SU-DHL-6 (cell line): ENCODE data around the gene COMMD9.

ENCODE experiments used
- H2AFZ ChIP-seq: fragments of 200-600 bp; sonication (generic); 2 replicates; pipeline ENCODE4 v1.6.1; 2014; ENCODE audit warnings: low read depth, mild to moderate bottlenecking, moderate library complexity, mixed read lengths, antibody characterized with exemption, low read length; ENCODE audit not compliant: severe bottlenecking
- H3F3A ChIP-seq: fragments of 200-600 bp; shearing (Covaris generic); 2 replicates; pipeline ENCODE4 v1.6.0; 2016; ENCODE audit warnings: antibody characterized with exemption, mild to moderate bottlenecking; ENCODE audit not compliant: insufficient read depth
- H3K27ac ChIP-seq: fragments of 200-600 bp; sonication (generic); 2 replicates; pipeline ENCODE4 v1.5.1; 2016; ENCODE audit warnings: low read depth, mild to moderate bottlenecking, low read length, moderate library complexity, mixed read lengths
- H3K27me3 ChIP-seq: fragments of 200-600 bp; sonication (generic), shearing (Covaris generic); 2 replicates; pipeline ENCODE4 v1.6.0; 2014; ENCODE audit warnings: mild to moderate bottlenecking, low read length
- H3K36me3 ChIP-seq: fragments of 200-600 bp; sonication (generic); 2 replicates; pipeline ENCODE4 v1.6.1; 2014; ENCODE audit warnings: mild to moderate bottlenecking, low read length, mixed read lengths
- H3K4me2 ChIP-seq: fragments of 300-600, 200-600 bp; shearing (Covaris generic), sonication (generic); 2 replicates; pipeline ENCODE4 v1.6.0; 2014; ENCODE audit warnings: low read length, low read depth, mild to moderate bottlenecking; ENCODE audit not compliant: poor library complexity, severe bottlenecking
- H3K4me3 ChIP-seq: fragments of 200-600 bp; sonication (generic); 2 replicates; pipeline ENCODE4 v1.5.1; 2014; ENCODE audit warnings: antibody characterized with exemption, low read length, mild to moderate bottlenecking, mixed read lengths; ENCODE audit not compliant: insufficient read depth, poor library complexity, severe bottlenecking
- H3K79me2 ChIP-seq: fragments of 200-600 bp; sonication (generic); 2 replicates; pipeline ENCODE4 v1.6.1; 2014; ENCODE audit warnings: mild to moderate bottlenecking, low read length, moderate library complexity; ENCODE audit not compliant: insufficient read depth
- H3K9ac ChIP-seq: fragments of 200-600 bp; sonication (generic); 2 replicates; pipeline ENCODE4 v1.7.0; 2014; ENCODE audit warnings: mild to moderate bottlenecking, low read length
- H3K9me2 ChIP-seq: fragments of 200-600 bp; sonication (generic); replicated peaks from 2 replicates; pipeline ENCODE4 v1.6.1; 2014; ENCODE audit warnings: low read length; ENCODE audit not compliant: insufficient read depth
- H3K9me3 ChIP-seq: fragments of 200-600 bp; sonication (generic); 2 replicates; pipeline ENCODE4 v1.6.1; 2014; ENCODE audit warnings: low read length, mixed read lengths; ENCODE audit not compliant: insufficient read depth
- H4K20me1 ChIP-seq: fragments of 200-600 bp; sonication (generic); 2 replicates; pipeline ENCODE4 v1.6.1; 2014; ENCODE audit warnings: low read depth, mild to moderate bottlenecking, antibody characterized with exemption, low read length, moderate library complexity, mixed read lengths
- EZH2phosphoT487 ChIP-seq: fragments of 200-600 bp; sonication (generic), shearing (Covaris generic); conservative IDR thresholded peaks from 2 replicates; pipeline ENCODE4 v1.6.1; 2018; ENCODE audit warnings: mild to moderate bottlenecking, antibody characterized with exemption, low read length, moderate library complexity, mixed read lengths
- TF ChIP-seq, protein P1 (sequence below): fragments of 200-600 bp; sonication (generic); IDR thresholded peaks from one replicate; pipeline ENCODE4 v1.5.1; 2017; ENCODE audit warnings: antibody characterized with exemption, mild to moderate bottlenecking, low read length, moderate library complexity; ENCODE audit not compliant: insufficient read depth, poor library complexity, severe bottlenecking

COMMD9 gene

DNA sequence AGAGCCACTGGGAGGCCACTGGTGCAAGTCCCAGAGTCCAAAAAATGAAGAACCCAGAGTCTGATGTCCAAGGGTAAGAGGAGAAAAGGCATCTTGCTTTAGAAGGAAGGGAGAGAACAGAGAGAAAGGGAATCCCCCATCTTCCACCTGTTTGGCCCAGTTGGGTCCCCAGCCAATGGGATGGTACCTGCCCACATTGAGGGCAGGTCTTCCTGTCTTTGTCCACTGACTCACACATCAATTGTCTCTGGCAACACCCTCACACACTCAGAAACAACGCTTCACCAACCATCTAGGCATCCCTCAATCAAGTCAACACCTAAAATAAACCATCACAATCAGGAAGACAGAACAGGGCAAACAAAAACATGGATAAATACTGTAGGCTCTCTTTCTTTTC, 6.3 kb downstream of the COMMD9 start:
- Histone ChIP-seq H3K9me2 (no peaks in the 10 kb centered on the region), H3K27ac (no peak overlapping the region), H3K36me3 (no peaks in the 10 kb centered on the region), H3F3A (no peaks in the 10 kb centered on the region), H3K27me3 (no peaks in the 10 kb centered on the region), H2AFZ (no peak overlapping the region), H3K4me2 (no peak overlapping the region), H3K9me3 (no peaks in the 10 kb centered on the region), H4K20me1 (0 out of 2 replicates have a peak, but pooled peaks cover 5% of the 10 kb centered on the region), H3K79me2 (peaks cover 6% of the 10 kb centered on the region; the same call in 1 of the 2 replicates), H3K9ac (no peak overlapping the region), H3K4me3 (no peak overlapping the region)
- no peak for TF ChIP-seq EZH2phosphoT487
- TF ChIP-seq, protein P1, sequence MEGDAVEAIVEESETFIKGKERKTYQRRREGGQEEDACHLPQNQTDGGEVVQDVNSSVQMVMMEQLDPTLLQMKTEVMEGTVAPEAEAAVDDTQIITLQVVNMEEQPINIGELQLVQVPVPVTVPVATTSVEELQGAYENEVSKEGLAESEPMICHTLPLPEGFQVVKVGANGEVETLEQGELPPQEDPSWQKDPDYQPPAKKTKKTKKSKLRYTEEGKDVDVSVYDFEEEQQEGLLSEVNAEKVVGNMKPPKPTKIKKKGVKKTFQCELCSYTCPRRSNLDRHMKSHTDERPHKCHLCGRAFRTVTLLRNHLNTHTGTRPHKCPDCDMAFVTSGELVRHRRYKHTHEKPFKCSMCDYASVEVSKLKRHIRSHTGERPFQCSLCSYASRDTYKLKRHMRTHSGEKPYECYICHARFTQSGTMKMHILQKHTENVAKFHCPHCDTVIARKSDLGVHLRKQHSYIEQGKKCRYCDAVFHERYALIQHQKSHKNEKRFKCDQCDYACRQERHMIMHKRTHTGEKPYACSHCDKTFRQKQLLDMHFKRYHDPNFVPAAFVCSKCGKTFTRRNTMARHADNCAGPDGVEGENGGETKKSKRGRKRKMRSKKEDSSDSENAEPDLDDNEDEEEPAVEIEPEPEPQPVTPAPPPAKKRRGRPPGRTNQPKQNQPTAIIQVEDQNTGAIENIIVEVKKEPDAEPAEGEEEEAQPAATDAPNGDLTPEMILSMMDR, result no peak

- Histone ChIP-seq H2AFZ (no peak overlapping the region), H3K79me2 (peaks cover 6% of the 10 kb centered on the region; the same call in 1 of the 2 replicates), H3K9me3 (no peaks in the 10 kb centered on the region), H3K9me2 (no peaks in the 10 kb centered on the region), H3K4me2 (no peak overlapping the region), H3K36me3 (no peaks in the 10 kb centered on the region), H3K27ac (no peak overlapping the region), H3F3A (no peaks in the 10 kb centered on the region), H3K27me3 (no peaks in the 10 kb centered on the region), H3K9ac (no peak overlapping the region), H4K20me1 (0 out of 2 replicates have a peak, but pooled peaks cover 5% of the 10 kb centered on the region), H3K4me3 (no peak overlapping the region)
- TF ChIP-seq, protein P1, result no peak
- TF ChIP-seq EZH2phosphoT487, result no peak
Measured at GRCh38 chr11:36281850-36282249, 7.4 kb downstream of the COMMD9 start.

GRCh38 chr11:36280531-36280930, 8.7 kb downstream of the COMMD9 start:
- no peaks in the 10 kb centered on the region for H3K9me2 ChIP-seq
- no peak overlapping the region for H3K27ac ChIP-seq
- H3K9ac ChIP-seq, result no peak overlapping the region
- H4K20me1 ChIP-seq, result 0 out of 2 replicates have a peak, but pooled peaks cover 5% of the 10 kb centered on the region
- H3K4me3 ChIP-seq, result no peak overlapping the region
- H3K36me3 ChIP-seq, result no peaks in the 10 kb centered on the region
- no peaks in the 10 kb centered on the region for H3K9me3 ChIP-seq
- H3K27me3 ChIP-seq, result no peaks in the 10 kb centered on the region
- H3K4me2 ChIP-seq, result no peak overlapping the region
- H3F3A ChIP-seq, result no peaks in the 10 kb centered on the region
- no peak for TF ChIP-seq EZH2phosphoT487
- TF ChIP-seq, protein P1, result no peak
- H3K79me2 ChIP-seq, result peaks cover 6% of the 10 kb centered on the region; the same call in 1 of the 2 replicates
- H2AFZ ChIP-seq, result no peak overlapping the region
